ENCODE results near the gene CNOT9. TPM values are rescaled to one million over a fixed set of nuclear protein-coding genes. Genes with fewer than 3 reads are reported as not detected.

Gene CNOT9
- total RNA-seq, 1 experiment from 2014 or later, result 86.8 TPM

GRCh38 chr2:218564056-218564455, 4.6 kb upstream of the CNOT9 start:
- Histone ChIP-seq H4K20me1 (ENCODE audit: low read length) (no peaks in the 10 kb centered on the region), H3K27me3 (ENCODE audit: low read length) (no peaks in the 10 kb centered on the region), H3K4me1 (ENCODE audit: insufficient read depth, low read length) (peaks cover 15% of the 10 kb centered on the region), H3F3A (ENCODE audit: low read length, unreplicated experiment) (no peaks in the 10 kb centered on the region), H2AFZ (ENCODE audit: low read length) (no peak overlapping the region), H3K4me3 (ENCODE audit: low read length) (no peak overlapping the region), H3K9ac (ENCODE audit: low read length) (no peak overlapping the region), H3K36me3 (ENCODE audit: low read depth, low read length) (peaks cover 18% of the 10 kb centered on the region; the same call in 1 of the 2 replicates), H3K79me2 (ENCODE audit: low read length) (peaks cover 57% of the 10 kb centered on the region), H3K4me2 (ENCODE audit: low read length) (no peak overlapping the region), H3K9me2 (replicated peaks; ENCODE audit: low read length) (no peaks in the 10 kb centered on the region), H3K9me3 (ENCODE audit: low read length) (no peaks in the 10 kb centered on the region), H3K27ac (ENCODE audit: low read length) (no peak overlapping the region)
- TF ChIP-seq CTCF (conservative IDR thresholded peaks at IDR 0.05; ENCODE audit: low read depth, low read length) (no peak), EZH2 (IDR thresholded peaks at IDR 0.05; ENCODE audit: low read length, unreplicated experiment) (no peak), EZH2phosphoT487 (IDR thresholded peaks at IDR 0.05; ENCODE audit: borderline replicate concordance, low read length) (no peak)
- POLR2A ChIA-PET (ENCODE audit: unreplicated experiment), result no interaction called here
- CTCF ChIA-PET, result no interaction called here
- ATAC-seq, result no peak
- intact Hi-C loops (cut with micrococcal nuclease), result no loop called here
- no TSS peak for BruUV-seq (replicated peaks)
- no peak for DNase-seq

- DNase-seq, result no peak
- BruUV-seq (replicated peaks), result no TSS peak
- ChIA-PET CTCF (no interaction called here), POLR2A (ENCODE audit: unreplicated experiment) (no interaction called here)
- peaks cover 12% of the 10 kb centered on the region for H4K20me1 ChIP-seq (ENCODE audit: low read length)
- no peaks in the 10 kb centered on the region for H3K27me3 ChIP-seq (ENCODE audit: low read length)
- no peak for ATAC-seq
- H2AFZ ChIP-seq (ENCODE audit: low read length), result no peak overlapping the region
- no peak for TF ChIP-seq EZH2 (IDR thresholded peaks at IDR 0.05; ENCODE audit: low read length, unreplicated experiment)
- no peak for TF ChIP-seq EZH2phosphoT487 (IDR thresholded peaks at IDR 0.05; ENCODE audit: borderline replicate concordance, low read length)
- no peak for TF ChIP-seq CTCF (conservative IDR thresholded peaks at IDR 0.05; ENCODE audit: low read depth, low read length)
- H3F3A ChIP-seq (ENCODE audit: low read length, unreplicated experiment), result no peaks in the 10 kb centered on the region
- 0 out of 2 replicates have a peak overlapping the region, but pooled peaks have one; percentile 97 for H3K9ac ChIP-seq (ENCODE audit: low read length)
- H3K27ac ChIP-seq (ENCODE audit: low read length), result no peak overlapping the region
- peak overlapping the region; percentile 87 for H3K4me2 ChIP-seq (ENCODE audit: low read length)
- peaks cover 6% of the 10 kb centered on the region; the same call in 1 of the 2 replicates for H3K36me3 ChIP-seq (ENCODE audit: low read depth, low read length)
- no peaks in the 10 kb centered on the region for H3K9me3 ChIP-seq (ENCODE audit: low read length)
- H3K4me3 ChIP-seq (ENCODE audit: low read length), result peak overlapping the region; percentile 84
- peaks cover 24% of the 10 kb centered on the region for H3K4me1 ChIP-seq (ENCODE audit: insufficient read depth, low read length)
- H3K79me2 ChIP-seq (ENCODE audit: low read length), result peaks cover 79% of the 10 kb centered on the region
- H3K9me2 ChIP-seq (replicated peaks; ENCODE audit: low read length), result no peaks in the 10 kb centered on the region
- intact Hi-C loops (cut with micrococcal nuclease), result loop anchor here (5.0 kb wide), 3 partner anchors 41 to 169 kb away; partner anchors contain the start of genes CTDSP1 and PLCD4
Measured at GRCh38 chr2:218566296-218566695, 2.3 kb upstream of the CNOT9 start.

- peaks cover 25% of the 10 kb centered on the region for H3K4me1 ChIP-seq (ENCODE audit: insufficient read depth, low read length)
- ATAC-seq, result peak; percentile 66
- BruUV-seq (replicated peaks), result no TSS peak
- H2AFZ ChIP-seq (ENCODE audit: low read length), result peak overlapping the region; percentile 90
- H3K27me3 ChIP-seq (ENCODE audit: low read length), result no peaks in the 10 kb centered on the region
- intact Hi-C loops (cut with micrococcal nuclease), result loop anchor here (5.0 kb wide), 3 partner anchors 40 to 170 kb away; partner anchors contain the start of genes CTDSP1 and PLCD4
- peaks cover 94% of the 10 kb centered on the region for H3K79me2 ChIP-seq (ENCODE audit: low read length)
- H3K27ac ChIP-seq (ENCODE audit: low read length), result peak overlapping the region; percentile 52
- no peaks in the 10 kb centered on the region for H3K9me2 ChIP-seq (replicated peaks; ENCODE audit: low read length)
- DNase-seq, result no peak
- ChIA-PET POLR2A (ENCODE audit: unreplicated experiment) (interaction anchor here (0.5 kb wide), 1 partner anchor 15 kb away, joined by 3 read pairs; no protein-coding TSS in a partner anchor), CTCF (no interaction called here)
- peaks cover 12% of the 10 kb centered on the region for H4K20me1 ChIP-seq (ENCODE audit: low read length)
- H3K9me3 ChIP-seq (ENCODE audit: low read length), result no peaks in the 10 kb centered on the region
- H3K36me3 ChIP-seq (ENCODE audit: low read depth, low read length), result peaks cover 11% of the 10 kb centered on the region; the same call in 1 of the 2 replicates
- peak overlapping the region; percentile 84 for H3K4me3 ChIP-seq (ENCODE audit: low read length)
- peak overlapping the region; percentile 87 for H3K4me2 ChIP-seq (ENCODE audit: low read length)
- TF ChIP-seq EZH2 (IDR thresholded peaks at IDR 0.05; ENCODE audit: low read length, unreplicated experiment), result no peak
- no peak for TF ChIP-seq EZH2phosphoT487 (IDR thresholded peaks at IDR 0.05; ENCODE audit: borderline replicate concordance, low read length)
- no peak for TF ChIP-seq CTCF (conservative IDR thresholded peaks at IDR 0.05; ENCODE audit: low read depth, low read length)
- no peaks in the 10 kb centered on the region for H3F3A ChIP-seq (ENCODE audit: low read length, unreplicated experiment)
- H3K9ac ChIP-seq (ENCODE audit: low read length), result peak overlapping the region; percentile 97
Measured at GRCh38 chr2:218567797-218568189, 846 bp upstream of the CNOT9 start.
